GM12892 (cell line): ENCODE measurements around the gene LIN9.

Source experiments
- POLR2A ChIP-seq: IDR thresholded peaks from 2 replicates; pipeline ENCODE4 v1.6.1; 2011; ENCODE audit warnings: low read depth, low read length, control low read depth
- TAF1 ChIP-seq: IDR thresholded peaks from 2 replicates; pipeline ENCODE4 v1.6.1; 2011; ENCODE audit warnings: low read depth, mild to moderate bottlenecking, control low read depth, low read length, borderline replicate concordance

DNA sequence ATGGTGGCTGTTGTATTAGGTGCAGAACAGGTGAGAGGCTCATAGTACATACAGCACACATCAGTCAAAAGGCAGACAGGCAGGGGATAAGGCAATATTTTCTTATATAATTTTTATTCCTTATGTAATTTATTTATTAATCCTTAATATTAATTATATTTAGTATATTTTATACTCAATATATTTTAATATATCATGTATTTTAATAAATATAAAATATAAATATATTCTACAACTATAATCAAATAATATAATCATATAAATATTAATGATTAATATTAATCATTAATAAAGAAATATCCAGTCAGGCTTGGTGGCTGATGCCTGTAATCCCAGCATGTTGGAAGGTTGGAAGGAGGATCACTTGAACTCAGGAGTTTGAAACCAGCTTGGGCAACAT lies 104.8 kb downstream of the LIN9 start:
- TF ChIP-seq TAF1: no peak
- no peak for TF ChIP-seq POLR2A
